Sigmoid colon (tissue), 4 donors: Measurements from ENCODE around the gene PODNL1.

Source experiments
- EP300 ChIP-seq, 4 donors: sonication (generic); formaldehyde crosslinking; IDR thresholded peaks; one replicate each; pipeline ENCODE4 v1.6.1; 2017; ENCODE audit warnings: antibody characterized with exemption in 4 of 4
- POLR2A ChIP-seq, 2 donors: fragments of 450-650 bp; IDR thresholded peaks; one replicate each; pipeline ENCODE4 v1.6.1; 2016; ENCODE audit warnings: antibody characterized with exemption in 2 of 2, mild to moderate bottlenecking in 2 of 2, moderate library complexity in 2 of 2
- TF ChIP-seq, protein P1 (sequence below), 4 experiments: fragments of 450-650 bp in 3 of 4; fragments of 200-600 bp in 1 of 4; IDR thresholded peaks; one replicate each; pipeline ENCODE4 v1.5.1; 2016 to 2019; ENCODE audit warnings: antibody characterized with exemption in 4 of 4, mild to moderate bottlenecking in 3 of 4, moderate library complexity in 2 of 4

DNA sequence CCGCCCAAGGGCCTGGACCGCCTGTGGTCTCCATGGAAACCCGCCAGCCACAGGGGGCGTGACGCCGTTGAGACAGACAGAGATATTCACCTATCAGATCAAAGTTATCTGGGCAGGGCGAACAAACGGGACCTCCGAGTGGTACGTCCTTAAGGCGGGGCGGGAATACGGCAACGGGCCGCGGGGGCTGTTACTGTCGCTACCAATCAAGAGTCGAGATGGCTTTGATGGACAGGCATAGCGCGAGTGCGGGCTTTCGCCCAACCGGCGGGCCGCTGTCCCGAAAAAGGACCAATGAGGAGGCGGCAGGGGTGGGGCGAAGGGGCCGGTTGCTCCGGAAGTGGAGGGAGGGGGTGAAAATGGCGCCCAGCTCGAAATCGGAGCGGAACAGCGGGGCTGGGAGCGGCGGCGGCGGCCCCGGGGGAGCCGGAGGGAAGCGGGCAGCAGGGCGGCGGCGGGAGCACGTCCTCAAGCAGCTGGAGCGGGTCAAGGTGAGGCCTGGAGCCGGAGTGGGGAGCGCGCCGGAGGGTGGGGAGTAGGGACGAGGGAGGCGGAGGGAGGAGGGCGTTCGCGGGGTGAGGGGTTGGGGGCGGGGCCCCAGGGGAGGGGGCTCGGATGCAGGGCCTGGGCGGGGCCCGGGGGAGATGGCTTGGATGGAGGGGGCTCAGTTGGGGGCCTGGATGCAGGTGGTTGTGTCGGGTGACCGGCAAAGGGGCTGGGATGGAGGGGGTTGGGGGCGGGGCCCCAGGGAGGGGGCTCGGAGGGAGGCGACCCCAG is 14.1 kb upstream of the PODNL1 start, which contains the start of gene DCAF15:
- TF ChIP-seq, protein P1, sequence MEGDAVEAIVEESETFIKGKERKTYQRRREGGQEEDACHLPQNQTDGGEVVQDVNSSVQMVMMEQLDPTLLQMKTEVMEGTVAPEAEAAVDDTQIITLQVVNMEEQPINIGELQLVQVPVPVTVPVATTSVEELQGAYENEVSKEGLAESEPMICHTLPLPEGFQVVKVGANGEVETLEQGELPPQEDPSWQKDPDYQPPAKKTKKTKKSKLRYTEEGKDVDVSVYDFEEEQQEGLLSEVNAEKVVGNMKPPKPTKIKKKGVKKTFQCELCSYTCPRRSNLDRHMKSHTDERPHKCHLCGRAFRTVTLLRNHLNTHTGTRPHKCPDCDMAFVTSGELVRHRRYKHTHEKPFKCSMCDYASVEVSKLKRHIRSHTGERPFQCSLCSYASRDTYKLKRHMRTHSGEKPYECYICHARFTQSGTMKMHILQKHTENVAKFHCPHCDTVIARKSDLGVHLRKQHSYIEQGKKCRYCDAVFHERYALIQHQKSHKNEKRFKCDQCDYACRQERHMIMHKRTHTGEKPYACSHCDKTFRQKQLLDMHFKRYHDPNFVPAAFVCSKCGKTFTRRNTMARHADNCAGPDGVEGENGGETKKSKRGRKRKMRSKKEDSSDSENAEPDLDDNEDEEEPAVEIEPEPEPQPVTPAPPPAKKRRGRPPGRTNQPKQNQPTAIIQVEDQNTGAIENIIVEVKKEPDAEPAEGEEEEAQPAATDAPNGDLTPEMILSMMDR (IDR thresholded peaks at IDR 0.05) = no peak
- peak in 1 of 2 donors; percentile 23 for TF ChIP-seq POLR2A (IDR thresholded peaks at IDR 0.05)
- no peak for TF ChIP-seq EP300 (IDR thresholded peaks at IDR 0.05)
